GM19467 (cell line): ENCODE results near the gene RAPGEF1.
"Not testable (repeated sequence)": the region's sequence is repeated elsewhere in the genome, so short reads cannot be mapped to it uniquely, and the experiment has no call there.

Source experiments
- ATAC-seq: cut with Tn5 transposase; IDR thresholded peaks from one replicate; pipeline ENCODE4 v1.9.1; 2021; ENCODE audit warnings: mild to moderate bottlenecking, moderate library complexity; ENCODE audit not compliant: unreplicated experiment

RAPGEF1 gene

GRCh38 chr9:131731644-131732043 is 8.2 kb downstream of the RAPGEF1 start:
- no peak for ATAC-seq

- no peak for ATAC-seq
Measured at GRCh38 chr9:131731237-131731636, 8.6 kb downstream of the RAPGEF1 start.

GRCh38 chr9:131728961-131729360 is 10.9 kb downstream of the RAPGEF1 start:
- ATAC-seq, result no peak

DNA sequence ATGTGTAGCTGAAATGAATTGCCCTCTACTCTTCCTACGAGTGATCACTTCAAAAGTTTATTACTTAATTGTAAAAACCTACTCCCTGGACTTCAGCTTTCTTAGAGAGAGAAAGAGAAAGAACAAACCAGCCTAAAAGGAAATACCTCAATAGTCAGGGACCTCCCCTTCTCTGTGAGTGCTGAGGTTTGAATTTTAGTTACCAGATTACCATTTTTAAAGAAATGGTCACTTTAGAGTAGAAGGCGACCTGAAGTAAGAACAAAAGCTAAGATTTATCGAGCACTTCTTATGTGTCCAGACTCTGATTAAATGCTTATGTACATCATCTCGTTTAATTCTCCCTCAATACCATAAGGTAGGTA is 11.3 kb downstream of the RAPGEF1 start:
- no peak for ATAC-seq

- ATAC-seq, result no peak
Measured at GRCh38 chr9:131727795-131728545, 11.9 kb downstream of the RAPGEF1 start.

- no peak for ATAC-seq
Measured at GRCh38 chr9:131727184-131727759, 12.6 kb downstream of the RAPGEF1 start.

- no peak for ATAC-seq
Measured at GRCh38 chr9:131724683-131725082, 15.2 kb downstream of the RAPGEF1 start.

DNA sequence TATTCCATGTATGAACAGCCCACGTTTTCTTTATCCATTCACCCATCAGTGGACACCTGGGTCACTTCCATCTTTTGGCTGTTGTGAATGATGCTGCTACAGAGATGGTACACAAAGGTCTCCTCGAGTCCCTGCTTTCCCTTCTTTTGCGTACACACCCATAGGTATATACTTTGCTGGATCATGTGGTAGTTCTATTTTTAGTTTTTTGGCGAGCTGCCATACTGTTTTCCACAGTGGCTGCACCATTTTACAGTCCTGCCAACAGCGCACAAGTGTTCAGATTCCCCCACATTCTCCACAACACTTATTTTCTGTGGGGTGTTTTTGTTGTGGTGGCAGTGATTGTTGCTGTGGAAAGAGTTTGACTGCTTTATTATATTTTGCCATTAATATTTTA is 16.2 kb downstream of the RAPGEF1 start:
- ATAC-seq, result no peak

DNA sequence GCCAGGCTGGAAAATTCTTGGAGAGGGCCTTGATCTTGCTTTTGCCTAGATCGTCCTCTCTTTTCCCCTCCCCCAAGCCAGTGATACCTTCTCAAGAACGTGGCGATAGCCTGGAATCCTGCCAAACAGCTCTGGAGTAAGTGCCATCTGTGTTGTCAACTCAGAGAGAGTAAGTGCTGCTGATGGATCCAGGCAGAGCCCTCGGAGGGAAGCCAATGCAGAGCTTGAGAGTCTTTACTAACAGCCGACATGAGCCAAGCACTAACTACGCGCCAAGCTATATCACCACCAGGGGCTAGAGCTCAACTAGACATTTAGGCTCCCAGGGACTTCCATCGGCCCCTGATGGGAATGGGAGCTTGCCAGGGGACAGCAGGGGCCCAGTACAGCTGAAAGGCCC is 17.6 kb downstream of the RAPGEF1 start:
- no peak for ATAC-seq

- no peak for ATAC-seq
Measured at GRCh38 chr9:131721076-131721475, 18.8 kb downstream of the RAPGEF1 start.

DNA sequence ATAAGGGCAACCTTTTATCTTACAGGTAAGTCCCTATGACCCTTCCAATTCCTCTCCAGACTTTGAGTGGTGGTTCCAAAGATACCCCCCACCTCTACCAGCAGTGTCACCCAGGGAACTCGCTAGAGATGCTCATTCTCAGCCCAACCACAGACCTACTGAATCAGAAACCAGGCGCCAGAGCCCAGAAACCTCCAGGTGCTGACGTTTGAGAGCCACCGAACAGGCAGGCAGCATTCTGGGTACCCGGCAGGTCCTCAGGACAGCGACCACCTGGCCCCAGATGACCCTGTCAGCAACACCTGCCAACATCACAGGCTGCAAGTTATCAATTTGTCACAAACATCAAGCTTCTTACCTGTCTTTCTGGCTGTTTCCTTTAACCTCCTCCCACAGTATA is 19.5 kb downstream of the RAPGEF1 start:
- ATAC-seq, result no peak

DNA sequence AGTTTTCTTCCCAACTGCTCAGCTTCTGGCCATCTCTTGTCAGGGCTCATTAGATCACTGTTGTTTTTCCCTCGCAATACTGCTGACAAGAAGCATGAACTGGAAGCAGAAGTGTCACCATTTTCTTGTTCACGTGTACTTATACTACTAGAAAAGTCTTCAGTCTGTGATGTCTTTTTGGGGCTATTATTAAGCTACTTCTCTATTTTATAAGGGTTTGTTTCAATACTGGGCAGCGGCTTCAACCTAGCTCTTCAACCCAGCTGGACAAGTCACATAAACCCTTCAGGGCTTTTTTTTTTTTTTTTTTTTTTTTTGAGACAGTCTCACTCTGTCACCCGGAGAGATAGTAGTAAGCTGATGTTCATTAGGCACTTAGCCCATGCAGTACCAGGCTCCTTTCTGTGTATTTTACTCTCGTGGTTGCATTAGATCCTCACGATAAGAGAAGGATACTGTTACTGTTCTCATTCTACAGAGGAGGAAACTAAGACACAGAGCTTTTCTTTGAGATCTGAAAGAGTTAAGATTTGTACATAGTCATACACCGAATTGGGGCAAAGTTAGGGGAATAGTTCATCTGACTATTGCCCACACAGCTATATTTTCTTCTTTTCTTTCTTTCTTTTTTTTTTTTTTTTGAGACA is 20.5 kb downstream of the RAPGEF1 start:
- ATAC-seq, result no peak

GRCh38 chr9:131717719-131718460 is 22.0 kb downstream of the RAPGEF1 start:
- ATAC-seq, result no peak

DNA sequence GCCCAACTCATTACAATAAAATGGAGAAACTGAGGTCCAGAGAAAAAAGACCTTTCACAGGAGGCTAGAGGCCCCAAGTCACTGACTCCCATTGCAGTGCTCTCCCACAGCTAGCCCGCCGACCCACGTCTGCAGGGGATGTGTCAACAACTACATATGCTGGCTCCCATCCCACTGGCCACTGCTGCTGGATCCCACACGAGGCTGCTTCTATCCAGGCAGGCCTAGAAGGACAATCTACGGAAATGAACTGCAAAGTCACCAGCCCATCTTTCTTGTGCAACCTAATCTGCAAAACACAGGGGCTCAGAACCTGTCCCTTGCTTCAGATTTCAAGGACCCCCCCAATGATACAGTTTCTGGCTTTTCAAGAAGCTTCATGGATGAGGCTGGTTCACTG is 24.0 kb downstream of the RAPGEF1 start:
- ATAC-seq, result no peak

DNA sequence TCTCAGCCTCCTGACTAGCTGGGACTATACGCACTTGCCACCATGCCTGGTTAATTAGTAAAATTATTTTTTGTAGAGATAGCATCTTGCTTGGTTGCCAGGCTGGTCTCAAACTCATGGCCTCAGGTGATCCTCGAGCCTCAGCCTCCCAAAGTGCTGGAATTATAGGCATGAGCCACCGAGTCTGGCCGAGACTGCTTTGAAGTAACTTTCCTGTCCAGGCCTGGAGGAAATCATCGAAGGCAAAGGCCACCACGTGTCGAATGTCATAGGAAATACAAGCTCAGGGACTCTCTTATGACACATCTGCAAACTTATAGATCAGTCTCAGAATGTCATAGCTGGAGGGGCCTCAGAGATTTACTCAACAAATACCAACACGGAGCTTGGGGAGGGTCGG is 25.1 kb downstream of the RAPGEF1 start:
- ATAC-seq, result no peak

GRCh38 chr9:131714161-131714646 is 25.7 kb downstream of the RAPGEF1 start:
- no peak for ATAC-seq

DNA sequence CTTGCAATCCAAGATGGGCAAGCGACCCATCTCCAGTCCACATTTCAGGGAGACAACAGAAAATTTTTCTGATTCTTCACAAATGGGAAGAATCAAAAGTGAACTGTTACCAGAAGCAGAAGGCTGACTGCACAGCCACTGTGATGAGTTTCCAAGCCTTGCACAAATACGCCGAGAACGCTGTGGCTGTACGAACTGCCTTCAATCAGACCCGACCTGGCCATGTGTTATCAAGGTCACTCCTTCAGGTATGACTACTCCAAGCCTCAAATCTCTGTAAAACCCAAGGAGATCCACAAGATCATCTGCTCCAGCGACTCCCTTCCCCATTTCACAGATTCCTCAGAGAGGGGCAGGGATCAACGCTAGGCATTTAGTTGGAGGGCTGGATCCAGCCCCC is 26.9 kb downstream of the RAPGEF1 start:
- ATAC-seq, result no peak

DNA sequence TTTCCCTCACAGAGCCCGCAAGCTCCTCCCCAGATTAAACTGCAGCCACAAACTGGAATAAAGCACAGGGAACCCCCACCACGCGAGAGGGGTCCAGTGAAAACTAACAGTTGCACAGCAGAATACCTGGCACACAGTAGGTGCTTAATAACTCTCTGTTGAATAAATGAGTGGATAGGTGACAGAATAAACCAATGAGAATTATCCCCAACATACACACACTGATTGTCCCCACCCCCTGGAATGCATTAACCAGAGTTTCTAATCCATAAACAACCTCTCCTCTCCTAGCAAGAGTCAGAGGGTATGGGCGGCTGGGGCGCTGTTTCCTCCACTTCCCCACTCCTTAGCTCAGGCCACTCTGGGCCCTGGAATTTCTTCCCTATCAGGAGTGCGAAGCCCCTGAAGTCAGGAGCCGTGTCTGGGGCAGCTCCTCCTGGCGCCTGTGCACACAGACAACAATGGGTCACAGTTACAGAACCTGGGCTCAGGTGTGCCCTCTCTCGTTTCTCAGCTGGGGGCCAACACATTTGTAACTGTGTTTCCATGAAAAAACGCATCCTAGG is 27.6 kb downstream of the RAPGEF1 start:
- ATAC-seq, result no peak

DNA sequence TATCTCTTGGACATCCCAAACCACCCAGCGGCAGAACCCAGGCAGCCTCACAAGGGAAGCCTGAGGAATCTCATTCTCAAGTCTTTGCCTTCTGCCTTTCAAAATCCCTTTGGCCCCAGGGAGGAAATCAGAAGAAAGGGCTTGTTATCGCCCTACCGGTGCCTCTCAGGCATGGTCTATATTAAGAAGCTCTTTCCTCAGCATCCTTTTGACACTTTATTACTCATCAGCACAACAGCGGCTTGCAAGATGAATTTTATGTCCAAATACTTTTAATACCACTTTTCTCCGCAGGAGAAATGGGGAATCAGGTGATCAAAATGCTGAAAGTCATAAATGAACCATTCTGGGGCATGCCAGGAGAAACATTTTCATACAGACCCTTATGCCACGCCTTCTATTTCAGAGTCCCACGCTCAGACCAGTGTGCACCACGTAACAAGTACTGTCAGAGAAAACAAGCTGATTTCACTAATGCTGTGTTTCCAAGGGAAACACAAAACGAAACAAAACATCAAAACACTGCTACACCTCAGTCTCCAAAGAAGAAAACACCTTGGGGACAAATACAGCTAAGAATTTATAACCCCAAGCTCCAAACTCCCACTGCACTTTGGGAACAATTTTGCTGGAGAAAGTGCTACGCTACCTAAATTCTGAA is 30.0 kb downstream of the RAPGEF1 start:
- no peak for ATAC-seq

DNA sequence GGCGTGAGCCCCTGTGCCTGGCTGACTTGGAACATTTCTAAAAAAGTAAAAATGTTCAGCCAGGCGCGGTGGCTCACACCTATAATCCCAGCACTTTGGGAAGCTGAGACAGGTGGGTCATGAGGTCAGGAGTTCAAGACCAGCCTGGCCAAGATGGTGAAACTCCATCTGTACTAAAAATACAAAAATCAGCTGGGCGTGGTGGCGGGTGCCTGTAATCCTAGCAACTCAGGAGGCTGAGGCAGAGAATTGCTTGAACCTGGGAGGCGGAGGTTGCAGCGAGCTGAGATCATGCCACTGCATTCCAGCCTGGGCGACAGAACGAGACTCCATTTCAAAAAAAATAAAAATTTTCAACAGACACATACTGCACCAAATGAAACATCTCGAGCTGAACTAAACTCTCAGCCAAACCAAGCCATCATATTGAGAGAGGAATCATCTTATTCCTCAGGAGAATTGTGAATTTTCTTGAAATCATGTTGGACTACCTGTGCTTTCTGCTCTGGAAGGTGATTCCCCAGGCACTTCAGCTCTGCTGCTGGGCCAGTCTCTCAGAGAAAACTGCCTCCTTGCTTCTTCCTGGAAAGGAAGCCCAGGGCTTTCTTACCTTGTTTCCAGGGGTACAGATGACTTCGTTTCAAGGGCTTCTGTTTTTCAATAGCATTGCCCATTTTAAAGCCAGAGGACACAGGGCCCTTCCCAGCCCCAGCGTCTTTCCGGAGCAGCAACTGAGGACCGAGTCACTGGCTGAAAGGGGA is 30.7 kb downstream of the RAPGEF1 start:
- ATAC-seq, result not testable (repeated sequence)
